NCI-H446 treated with DMSO at 0.1 percent for 48 hours (cell line): ENCODE results near the gene ZNF138.

Source experiments
- DNase-seq: peaks from one replicate; lab custom pipeline; 2025; lab: John Stamatoyannopoulos, UW

ZNF138 gene

GRCh38 chr7:64875658-64876406 is 81.6 kb downstream of the ZNF138 start:
- no peak for DNase-seq

- DNase-seq, result no peak
These were observed 82.8 kb downstream of the ZNF138 start for GRCh38 chr7:64876792-64877713.

- DNase-seq, result no peak
These were observed 83.7 kb downstream of the ZNF138 start for GRCh38 chr7:64877714-64878610.

- DNase-seq, result no peak
These were observed 84.5 kb downstream of the ZNF138 start for GRCh38 chr7:64878684-64879083.

- DNase-seq, result no peak
These were observed 85.0 kb downstream of the ZNF138 start for GRCh38 chr7:64879086-64879730.

GRCh38 chr7:64879800-64880199 is 85.6 kb downstream of the ZNF138 start:
- no peak for DNase-seq

- DNase-seq, result no peak
These were observed 86.4 kb downstream of the ZNF138 start for GRCh38 chr7:64880322-64881297.

- DNase-seq, result no peak
These were observed 87.4 kb downstream of the ZNF138 start for GRCh38 chr7:64881461-64882287.

GRCh38 chr7:64882341-64883112 is 88.3 kb downstream of the ZNF138 start:
- DNase-seq, result no peak
